RWPE1 (cell line): ENCODE measurements around the gene TSC22D3.
A peak's percentile ranks its signal among the peaks of the same experiment; 100 is the strongest.

Source experiments
- CTCF ChIA-PET: fragments of 350-600 bp; sonication (Branson Sonifier 250); formaldehyde crosslinking; extraction: SDS; loops from one replicate; lab custom pipeline; 2021; lab: Yijun Ruan, JAX
- POLR2A ChIA-PET: fragments of 400-600 bp; formaldehyde crosslinking; extraction: SDS; loops from one replicate; lab custom pipeline; 2020; ENCODE audit warnings: antibody characterized with exemption; ENCODE audit not compliant: low non-redundant PET; lab: Yijun Ruan, JAX
- DNase-seq: peaks from one replicate; pipeline ENCODE4 v3.0.0; 2012; ENCODE audit warnings: low spot score
- H3K27ac ChIP-seq: fragments of 450-650 bp; 2 replicates; pipeline ENCODE4 v1.5.1; 2017
- CTCF ChIP-seq: fragments of 450-650 bp; conservative IDR thresholded peaks from 2 replicates; pipeline ENCODE4 v1.5.1; 2017; ENCODE audit warnings: low read depth, mild to moderate bottlenecking

TSC22D3 gene

GRCh38 chrX:107716118-107716684 is 59.4 kb downstream of the TSC22D3 start:
- DNase-seq = no peak
- CTCF ChIA-PET = interaction anchor here (0.7 to 1.5 kb wide), 2 partner anchors 31 to 43 kb away, joined by 3 to 7 read pairs; no protein-coding TSS in a partner anchor
- POLR2A ChIA-PET = interaction anchor here (1.0 to 1.1 kb wide), 2 partner anchors 12 to 50 kb away, joined by 3 read pairs; no protein-coding TSS in a partner anchor
- H3K27ac ChIP-seq = peak overlapping the region; percentile 98
- no peak for TF ChIP-seq CTCF

GRCh38 chrX:107715331-107716117 is 60.1 kb downstream of the TSC22D3 start:
- ChIA-PET POLR2A (interaction anchor here (1.0 to 1.1 kb wide), 2 partner anchors 13 to 51 kb away, joined by 3 read pairs; no protein-coding TSS in a partner anchor), CTCF (interaction anchor here (0.7 to 1.5 kb wide), 2 partner anchors 32 to 43 kb away, joined by 3 to 7 read pairs; no protein-coding TSS in a partner anchor)
- no peak for DNase-seq
- TF ChIP-seq CTCF = no peak
- peak overlapping the region; percentile 98 for H3K27ac ChIP-seq

- DNase-seq = no peak
- ChIA-PET CTCF (interaction anchor here (1.0 kb wide), 1 partner anchor 41 kb away, joined by 5 read pairs; no protein-coding TSS in a partner anchor), POLR2A (no interaction called here)
- H3K27ac ChIP-seq = peak overlapping the region; percentile 98
- TF ChIP-seq CTCF = no peak
These were observed 61.2 kb downstream of the TSC22D3 start for GRCh38 chrX:107714206-107714891.

- no peak for DNase-seq
- TF ChIP-seq CTCF = no peak
- CTCF ChIA-PET = interaction anchor here (1.0 to 1.5 kb wide), 2 partner anchors 41 kb away, joined by 5 to 6 read pairs; no protein-coding TSS in a partner anchor
- POLR2A ChIA-PET = no interaction called here
- H3K27ac ChIP-seq = peak overlapping the region; percentile 98
These were observed 61.9 kb downstream of the TSC22D3 start for GRCh38 chrX:107713543-107714205.

GRCh38 chrX:107713203-107713542 is 62.4 kb downstream of the TSC22D3 start:
- POLR2A ChIA-PET = no interaction called here
- TF ChIP-seq CTCF = no peak
- CTCF ChIA-PET = interaction anchor here (0.8 to 1.5 kb wide), 2 partner anchors 40 to 54 kb away, joined by 5 to 6 read pairs; no protein-coding TSS in a partner anchor
- H3K27ac ChIP-seq = peak overlapping the region; percentile 98
- no peak for DNase-seq
